EH (cell line): Measurements from ENCODE around the gene ZNF605.
A peak's percentile ranks its signal among the peaks of the same experiment; 100 is the strongest.
"Not testable (repeated sequence)": the region's sequence is repeated elsewhere in the genome, so short reads cannot be mapped to it uniquely, and the experiment has no call there.

Experiments used
- DNase-seq: peaks from one replicate; pipeline ENCODE4 v3.0.0-alpha.2; 2015; ENCODE audit warnings: low read depth

ZNF605 gene

GRCh38 chr12:132948146-132949066 lies 7.7 kb downstream of the ZNF605 start:
- DNase-seq: no peak

DNA sequence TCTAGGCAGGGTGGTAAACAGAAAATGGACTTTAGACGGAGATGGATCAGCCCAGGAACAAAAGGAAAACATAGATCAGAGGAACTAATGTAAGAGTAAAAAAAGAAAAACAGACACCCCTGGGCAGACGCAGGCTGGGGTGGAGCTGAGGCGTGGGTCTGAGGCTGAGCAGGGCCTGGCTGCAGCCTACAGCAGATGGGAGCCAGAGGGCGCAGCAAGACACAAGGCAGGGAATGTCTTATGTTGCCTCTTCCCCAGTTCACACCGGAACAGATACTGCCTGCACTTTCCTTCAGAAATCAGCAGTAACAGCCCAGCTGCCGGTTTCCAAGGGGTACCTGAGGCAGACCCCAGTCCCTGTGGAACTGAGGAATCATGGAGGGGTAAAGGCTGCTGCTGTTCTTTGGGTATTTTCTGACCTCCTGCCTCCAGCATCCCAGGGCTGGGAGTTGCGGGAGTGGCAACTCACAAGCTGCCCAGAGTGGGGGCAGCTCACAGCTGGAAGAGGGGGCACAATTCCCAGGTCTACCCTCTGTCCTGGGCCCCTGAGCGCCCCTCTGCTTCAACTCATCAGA lies 9.8 kb downstream of the ZNF605 start:
- no peak for DNase-seq

GRCh38 chr12:132945806-132946205 lies 10.3 kb downstream of the ZNF605 start:
- DNase-seq: no peak

DNA sequence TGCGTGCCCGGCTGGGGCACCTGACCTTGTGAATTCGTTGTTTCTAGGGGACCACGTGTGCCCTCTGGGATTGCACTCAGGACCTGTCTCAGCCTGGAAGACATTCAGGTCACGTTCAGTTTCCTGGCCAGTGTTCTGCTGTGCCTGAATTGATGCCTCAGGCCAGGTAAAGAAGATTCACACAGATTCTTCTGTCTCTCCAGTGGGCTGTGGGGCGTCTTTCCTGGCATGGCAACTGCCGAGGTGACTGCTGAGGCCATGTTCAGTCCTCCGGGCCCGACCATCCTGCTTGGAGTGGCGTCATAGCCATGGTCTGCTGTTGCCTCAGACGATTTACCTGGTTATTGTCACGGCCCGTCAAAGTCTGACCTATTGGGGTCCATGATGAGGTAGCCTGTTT lies 13.5 kb downstream of the ZNF605 start:
- no peak for DNase-seq

- DNase-seq: no peak
Observed at GRCh38 chr12:132941336-132941954, 14.7 kb downstream of the ZNF605 start.

- no peak for DNase-seq
Observed at GRCh38 chr12:132940071-132940719, 15.9 kb downstream of the ZNF605 start.

DNA sequence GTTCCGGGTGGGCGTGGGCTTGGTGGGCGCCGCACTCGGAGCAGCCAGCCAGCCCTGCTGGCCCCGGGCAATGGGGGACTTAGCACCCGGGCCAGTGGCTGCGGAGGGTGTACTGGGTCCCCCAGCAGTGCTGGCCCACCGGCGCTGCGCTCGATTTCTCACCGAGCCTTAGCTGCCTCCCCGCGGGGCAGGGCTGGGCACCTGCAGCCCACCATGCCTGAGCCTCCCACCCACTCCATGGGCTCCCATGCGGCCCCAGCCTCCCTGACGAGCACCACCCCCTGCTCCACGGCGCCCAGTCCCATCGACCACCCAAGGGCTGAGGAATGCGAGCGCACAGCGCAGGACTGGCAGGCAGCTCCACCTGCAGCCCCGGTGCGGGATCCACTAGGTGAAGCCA lies 17.3 kb downstream of the ZNF605 start:
- not testable (repeated sequence) for DNase-seq

DNA sequence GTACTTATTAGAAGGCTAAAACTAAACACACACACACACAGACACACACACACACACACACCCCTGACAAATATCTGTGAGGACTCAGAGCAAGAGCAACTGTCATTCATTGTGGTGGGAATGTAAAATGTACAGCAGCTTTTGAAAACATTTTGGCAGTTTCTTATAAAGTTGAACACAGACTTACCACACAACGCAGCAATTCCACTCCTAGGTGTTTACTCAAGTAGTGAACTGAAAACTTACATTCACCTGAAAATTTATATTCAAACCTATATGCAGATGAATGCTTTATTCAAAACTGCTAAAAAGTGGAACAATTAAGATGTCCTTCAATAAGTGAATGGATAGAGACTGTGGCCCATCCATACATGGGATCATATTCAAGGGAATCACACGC lies 18.6 kb downstream of the ZNF605 start:
- no peak for DNase-seq

DNA sequence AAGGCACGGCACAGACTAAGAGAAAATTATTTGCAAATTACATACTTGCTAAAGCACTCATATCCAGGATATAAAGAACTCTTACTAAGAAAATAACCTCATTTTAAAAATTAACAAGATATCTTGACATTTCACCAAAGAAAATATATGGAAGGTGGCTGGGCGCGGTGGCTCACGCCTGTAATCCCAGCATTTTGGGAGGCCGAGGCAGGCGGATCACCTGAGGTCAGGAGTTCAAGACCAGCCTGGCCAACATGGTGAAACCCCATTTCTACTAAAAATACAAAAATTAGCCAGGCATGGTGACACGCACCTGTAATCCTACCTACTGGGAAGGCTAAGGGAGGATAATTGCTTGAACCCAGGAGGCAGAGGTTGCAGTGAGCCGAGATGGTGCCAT lies 19.2 kb downstream of the ZNF605 start:
- DNase-seq: not testable (repeated sequence)

DNA sequence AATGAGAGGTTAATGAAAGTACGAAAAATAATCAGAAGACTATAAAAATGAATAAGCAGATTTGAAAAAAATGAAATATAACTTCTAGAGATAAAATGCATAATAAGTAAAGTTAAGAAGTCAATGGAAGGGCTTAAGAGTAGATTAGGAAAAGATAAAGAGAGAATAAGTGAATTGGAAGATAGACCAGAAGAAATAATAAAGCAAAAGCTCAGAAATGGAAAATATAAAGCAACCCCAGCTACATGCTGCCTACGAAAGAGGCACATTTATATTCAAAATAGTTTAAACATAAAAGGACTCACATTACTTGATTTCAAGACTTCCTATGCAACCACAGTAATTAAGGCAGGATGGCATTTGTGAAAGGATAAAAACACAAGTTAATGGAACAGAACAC lies 19.9 kb downstream of the ZNF605 start:
- no peak for DNase-seq

DNA sequence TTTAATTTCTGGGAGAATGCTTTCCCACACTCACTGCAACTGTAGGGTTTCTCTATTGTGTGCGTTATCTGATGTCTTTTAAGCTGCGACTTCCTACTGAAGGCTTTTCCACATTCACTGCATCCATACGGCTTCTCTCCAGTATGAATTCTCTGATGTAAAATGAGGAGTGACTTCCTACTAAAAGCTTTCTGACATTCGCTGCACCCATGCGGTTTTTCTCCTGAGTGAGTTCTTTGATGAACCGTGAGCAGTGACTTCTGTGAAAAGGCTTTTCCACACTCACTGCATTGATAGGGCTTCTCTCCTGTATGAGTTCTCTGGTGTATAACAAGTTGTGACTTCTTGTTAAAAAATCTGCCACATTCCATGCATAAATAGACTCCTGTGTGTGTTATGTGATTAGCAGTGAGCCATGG lies 29.7 kb downstream of the ZNF605 start:
- DNase-seq: no peak

GRCh38 chr12:132925597-132926414 lies 30.3 kb downstream of the ZNF605 start:
- peak; percentile 4 for DNase-seq

GRCh38 chr12:132924356-132924755 lies 31.8 kb downstream of the ZNF605 start:
- no peak for DNase-seq

GRCh38 chr12:132923356-132923909 lies 32.7 kb downstream of the ZNF605 start:
- DNase-seq: no peak

DNA sequence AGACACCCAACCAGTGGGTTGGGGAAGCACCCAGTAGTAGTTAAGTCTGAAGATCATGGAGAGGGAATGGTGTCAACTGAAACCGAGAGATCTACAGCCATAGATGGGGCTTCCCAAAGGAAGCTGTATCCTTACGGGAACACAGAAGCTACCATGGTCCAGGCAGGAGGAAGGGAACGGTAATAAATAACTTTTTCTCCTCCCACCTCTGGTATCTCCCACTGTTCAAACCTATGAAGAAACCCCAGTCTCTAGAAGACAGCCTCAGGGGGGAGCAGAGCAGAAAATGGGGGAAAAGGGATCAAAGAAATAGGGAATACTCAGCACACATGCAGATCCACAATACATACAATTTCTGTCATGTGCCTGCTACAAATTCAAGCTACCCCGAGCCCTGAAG lies 33.4 kb downstream of the ZNF605 start:
- no peak for DNase-seq

- DNase-seq: no peak
Observed at GRCh38 chr12:132921685-132922084, 34.4 kb downstream of the ZNF605 start.

DNA sequence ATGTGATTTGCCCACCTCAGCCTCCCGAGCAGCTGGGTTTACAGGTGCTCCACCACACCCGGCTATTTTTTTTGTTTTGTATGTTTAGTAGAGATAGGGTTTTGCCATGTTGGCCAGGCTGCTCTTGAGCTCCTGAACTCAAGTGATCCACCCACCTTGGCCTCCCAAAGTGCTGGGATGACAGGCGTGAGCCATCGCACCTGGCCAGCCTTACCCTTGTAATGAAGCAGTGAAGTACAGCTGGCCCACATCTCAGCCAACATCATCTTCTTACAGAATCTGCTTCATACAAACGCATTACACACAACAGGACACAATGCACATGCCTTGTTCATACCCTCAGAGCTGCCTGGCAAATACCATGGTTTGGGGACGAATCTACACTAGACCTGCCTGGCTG lies 37.4 kb downstream of the ZNF605 start:
- no peak for DNase-seq

GRCh38 chr12:132909030-132909368 lies 47.1 kb downstream of the ZNF605 start:
- DNase-seq: no peak

- peak; percentile 94 for DNase-seq
Observed at GRCh38 chr12:132908145-132909029, 47.7 kb downstream of the ZNF605 start.

DNA sequence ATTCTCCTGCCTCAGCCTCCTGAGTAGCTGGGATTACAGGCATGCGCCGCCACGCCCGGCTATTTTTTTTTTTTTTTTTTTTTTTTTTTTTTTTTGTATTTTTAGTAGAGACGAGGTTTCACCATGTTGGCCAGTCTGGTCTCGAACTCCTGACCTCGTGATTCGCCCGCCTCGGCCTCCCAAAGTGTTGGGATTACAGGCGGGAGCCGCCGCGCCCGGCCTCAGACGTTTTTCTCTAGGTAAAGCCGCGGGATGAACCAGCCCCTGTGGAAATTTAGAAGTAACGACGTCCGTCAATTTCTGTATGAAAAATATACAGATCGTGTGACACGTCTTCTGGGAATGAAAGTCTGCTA lies 48.3 kb downstream of the ZNF605 start:
- DNase-seq: not testable (repeated sequence)

- no peak for DNase-seq
Observed at GRCh38 chr12:132907216-132907615, 48.9 kb downstream of the ZNF605 start.
